HAP-1 (cell line): Measurements from ENCODE around the gene B9D1.

ENCODE experiments used
- DNase-seq, 2 experiments: peaks; one replicate each; pipeline ENCODE4 v3.0.0-alpha.2; 2016 to 2020; ENCODE audit warnings: low spot score in 2 of 2
- H3K27me3 ChIP-seq: fragments of 250-450 bp; sonication (Bioruptor Pico); 2 replicates; pipeline ENCODE4 v1.5.1; 2020; ENCODE audit warnings: low read depth, mild to moderate bottlenecking, moderate library complexity
- H3K36me3 ChIP-seq: fragments of 250-450 bp; sonication (Bioruptor Pico); replicated peaks from 2 replicates; pipeline ENCODE4 v1.5.1; 2020; ENCODE audit warnings: mild to moderate bottlenecking
- H3K4me1 ChIP-seq: fragments of 250-450 bp; sonication (Bioruptor Pico); 2 replicates; pipeline ENCODE4 v1.5.1; 2020; ENCODE audit warnings: mild to moderate bottlenecking
- H3K4me3 ChIP-seq: fragments of 250-450 bp; sonication (Bioruptor Pico); 2 replicates; pipeline ENCODE4 v1.5.1; 2020; ENCODE audit warnings: mild to moderate bottlenecking, moderate library complexity
- H3K9me3 ChIP-seq: fragments of 250-450 bp; sonication (Bioruptor Pico); 2 replicates; pipeline ENCODE4 v1.5.1; 2020; ENCODE audit warnings: mild to moderate bottlenecking, moderate library complexity
- in situ Hi-C: fragments of 300-500 bp; cut with MboI; formaldehyde crosslinking; loops from 3 replicates; pipeline ENCODE4 v1.14.3; 2020; ENCODE audit warnings: low sequenced_read_pairs, inconsistent platforms, mixed read lengths

B9D1 gene

DNA sequence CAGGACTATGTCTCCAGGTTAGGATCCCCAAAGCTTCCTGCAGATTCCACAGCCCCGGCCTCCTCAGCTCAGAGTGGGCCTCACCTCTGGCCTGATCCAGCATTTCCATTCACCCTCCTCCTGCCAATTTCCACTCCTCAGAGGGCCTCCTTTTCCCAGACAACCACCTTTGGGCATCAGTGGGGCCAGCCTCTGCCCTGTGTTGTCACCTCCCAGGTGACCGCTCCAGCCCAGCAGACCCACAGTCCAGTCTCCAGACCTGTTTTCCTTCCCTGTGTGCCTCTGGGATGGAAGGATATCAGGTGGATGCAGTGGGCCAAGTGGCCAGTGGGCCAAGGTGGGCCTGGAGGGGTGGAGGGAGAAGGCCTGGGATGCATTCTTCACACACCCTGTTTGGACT lies 32.7 kb downstream of the B9D1 start:
- Histone ChIP-seq H3K4me1 (no peaks in the 10 kb centered on the region), H3K9me3 (0 out of 2 replicates have a peak, but pooled peaks cover 2% of the 10 kb centered on the region), H3K27me3 (no peaks in the 10 kb centered on the region), H3K4me3 (no peak overlapping the region), H3K36me3 (peaks cover 7% of the 10 kb centered on the region; the same call in 1 of the 2 replicates)
- in situ Hi-C loops = no loop called here
- DNase-seq = no peak

DNA sequence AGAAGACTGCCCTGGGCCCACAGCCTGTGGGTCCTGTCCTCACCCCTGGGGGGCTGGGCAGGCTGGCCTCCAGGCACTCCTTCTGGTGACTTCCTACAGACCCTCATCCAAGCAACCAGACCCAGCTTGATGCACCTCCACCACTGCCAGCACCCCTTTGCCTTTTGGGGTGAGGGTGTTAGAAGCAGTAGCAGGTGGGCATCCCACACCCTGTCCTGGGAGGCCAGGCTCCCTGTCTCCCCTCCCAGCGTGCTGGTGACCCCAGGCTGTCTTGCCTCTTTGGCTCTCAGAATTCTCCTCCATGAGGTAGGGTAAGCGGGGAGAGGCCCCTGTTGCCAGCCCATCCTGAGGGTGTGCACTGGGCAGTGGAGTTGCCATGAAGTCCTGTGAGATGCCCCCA lies 33.4 kb downstream of the B9D1 start:
- DNase-seq = no peak
- in situ Hi-C loops = no loop called here
- Histone ChIP-seq H3K9me3 (0 out of 2 replicates have a peak, but pooled peaks cover 2% of the 10 kb centered on the region), H3K36me3 (peaks cover 7% of the 10 kb centered on the region; the same call in 1 of the 2 replicates), H3K27me3 (no peaks in the 10 kb centered on the region), H3K4me1 (no peaks in the 10 kb centered on the region), H3K4me3 (no peak overlapping the region)

DNA sequence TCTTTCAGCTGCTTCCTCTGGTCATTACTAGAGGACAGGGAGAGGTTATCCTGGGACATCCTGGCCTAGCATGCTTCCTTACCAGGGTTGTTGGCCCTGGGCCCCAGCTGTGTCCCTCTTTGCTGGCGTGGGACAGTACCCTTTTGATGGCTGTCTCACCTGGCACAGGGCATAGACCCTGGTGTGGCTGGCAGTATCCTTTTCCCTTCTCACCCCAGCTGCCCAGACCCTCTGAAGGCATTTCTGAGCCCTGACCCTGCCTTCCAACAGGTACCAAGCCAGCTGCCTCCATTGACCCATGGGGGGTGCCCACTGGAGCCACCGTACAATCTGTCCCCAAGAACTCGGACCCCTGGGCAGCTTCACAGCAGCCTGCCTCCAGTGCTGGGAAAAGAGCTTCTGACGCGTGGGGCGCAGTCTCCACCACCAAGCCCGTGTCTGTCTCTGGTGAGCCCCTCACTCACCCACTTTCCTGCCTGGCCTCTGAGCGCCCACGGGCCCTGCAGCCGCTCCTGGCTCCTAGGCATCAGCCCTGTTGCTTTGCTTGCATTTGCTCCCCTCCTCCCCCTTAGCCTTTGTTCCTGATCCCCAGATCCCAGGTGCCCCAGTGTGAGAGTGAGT lies 34.0 kb downstream of the B9D1 start:
- no peak overlapping the region for H3K4me3 ChIP-seq
- DNase-seq = no peak
- 0 out of 2 replicates have a peak, but pooled peaks cover 2% of the 10 kb centered on the region for H3K9me3 ChIP-seq
- H3K36me3 ChIP-seq = peaks cover 11% of the 10 kb centered on the region
- H3K4me1 ChIP-seq = no peaks in the 10 kb centered on the region
- H3K27me3 ChIP-seq = no peaks in the 10 kb centered on the region
- in situ Hi-C loops = no loop called here

DNA sequence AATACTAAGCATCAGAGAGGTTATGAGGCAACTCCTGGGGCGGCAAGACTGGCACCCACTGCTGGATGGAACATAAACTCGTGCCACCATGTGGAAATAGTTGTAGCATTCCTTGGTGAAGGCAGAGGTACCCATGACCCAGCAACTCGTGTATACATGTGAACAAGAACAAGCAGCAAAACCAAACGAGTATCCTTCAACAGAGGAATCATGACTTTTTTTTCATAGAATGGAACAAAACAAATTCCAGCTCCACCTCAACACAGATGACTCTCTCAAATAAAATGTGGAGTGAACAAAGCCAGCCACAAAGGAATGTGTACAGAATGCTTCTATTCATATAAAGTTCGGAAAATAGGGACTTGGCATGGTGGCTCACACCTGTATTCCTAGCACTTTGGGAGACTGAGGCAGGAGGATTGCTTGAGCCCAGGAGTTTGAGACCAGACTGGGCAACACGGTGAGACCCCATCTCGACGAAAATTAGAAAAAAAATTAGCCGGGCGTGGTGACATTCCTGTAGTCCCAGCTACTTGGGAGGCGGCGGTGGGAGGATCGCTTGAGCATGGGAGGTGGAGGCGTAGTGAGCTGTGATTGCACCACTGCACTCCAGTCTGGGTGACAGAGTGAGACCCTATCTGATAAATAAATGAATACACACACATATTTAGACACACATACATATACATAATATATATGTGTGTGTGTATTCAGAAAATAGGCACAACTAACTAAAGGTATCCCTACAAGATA lies 35.3 kb downstream of the B9D1 start:
- Histone ChIP-seq H3K27me3 (no peaks in the 10 kb centered on the region), H3K36me3 (peaks cover 16% of the 10 kb centered on the region), H3K9me3 (0 out of 2 replicates have a peak, but pooled peaks cover 2% of the 10 kb centered on the region), H3K4me1 (no peaks in the 10 kb centered on the region), H3K4me3 (no peak overlapping the region)
- no peak for DNase-seq
- in situ Hi-C loops = no loop called here

- no peak for DNase-seq
- H3K9me3 ChIP-seq = 0 out of 2 replicates have a peak, but pooled peaks cover 2% of the 10 kb centered on the region
- in situ Hi-C loops = no loop called here
- no peak overlapping the region for H3K4me3 ChIP-seq
- peaks cover 13% of the 10 kb centered on the region for H3K36me3 ChIP-seq
- no peaks in the 10 kb centered on the region for H3K4me1 ChIP-seq
- no peaks in the 10 kb centered on the region for H3K27me3 ChIP-seq
These were observed 37.0 kb downstream of the B9D1 start for GRCh38 chr17:19325542-19325941.

- peaks cover 13% of the 10 kb centered on the region for H3K36me3 ChIP-seq
- H3K9me3 ChIP-seq = 0 out of 2 replicates have a peak, but pooled peaks cover 2% of the 10 kb centered on the region
- in situ Hi-C loops = no loop called here
- no peak overlapping the region for H3K4me3 ChIP-seq
- no peaks in the 10 kb centered on the region for H3K27me3 ChIP-seq
- H3K4me1 ChIP-seq = no peaks in the 10 kb centered on the region
- no peak for DNase-seq
These were observed 39.7 kb downstream of the B9D1 start for GRCh38 chr17:19322861-19323260.

DNA sequence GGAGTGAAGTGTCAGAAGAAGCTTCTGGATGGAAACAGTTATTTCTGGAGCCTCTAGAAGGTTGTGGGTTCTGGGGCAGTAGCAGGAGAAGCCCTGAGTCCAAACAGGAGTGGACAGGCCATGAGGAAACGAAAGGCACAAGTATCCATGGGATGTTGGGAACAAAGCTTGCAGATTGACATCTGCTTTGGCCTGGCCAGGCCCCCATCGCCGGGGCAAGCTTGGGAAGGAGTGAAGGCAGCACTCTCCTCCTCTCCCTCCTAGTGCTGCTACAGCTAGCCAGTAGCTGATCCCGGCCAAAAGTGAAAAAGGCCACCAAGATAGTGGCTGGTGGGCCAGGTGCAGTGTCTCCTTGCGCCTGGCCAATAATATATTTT lies 40.4 kb downstream of the B9D1 start:
- Histone ChIP-seq H3K27me3 (no peaks in the 10 kb centered on the region), H3K9me3 (0 out of 2 replicates have a peak, but pooled peaks cover 2% of the 10 kb centered on the region), H3K36me3 (peaks cover 13% of the 10 kb centered on the region), H3K4me3 (no peak overlapping the region), H3K4me1 (peaks cover 3% of the 10 kb centered on the region; the same call in 1 of the 2 replicates)
- DNase-seq = no peak
- in situ Hi-C loops = no loop called here

GRCh38 chr17:19321481-19322128 lies 40.9 kb downstream of the B9D1 start:
- in situ Hi-C loops = no loop called here
- Histone ChIP-seq H3K9me3 (0 out of 2 replicates have a peak, but pooled peaks cover 2% of the 10 kb centered on the region), H3K27me3 (no peaks in the 10 kb centered on the region), H3K4me3 (no peak overlapping the region), H3K36me3 (peaks cover 16% of the 10 kb centered on the region), H3K4me1 (peaks cover 8% of the 10 kb centered on the region)
- no peak for DNase-seq

- Histone ChIP-seq H3K4me1 (peaks cover 9% of the 10 kb centered on the region), H3K27me3 (no peaks in the 10 kb centered on the region), H3K36me3 (peaks cover 16% of the 10 kb centered on the region), H3K4me3 (no peak overlapping the region), H3K9me3 (0 out of 2 replicates have a peak, but pooled peaks cover 2% of the 10 kb centered on the region)
- in situ Hi-C loops = no loop called here
- DNase-seq = no peak
These were observed 41.6 kb downstream of the B9D1 start for GRCh38 chr17:19320876-19321275.

DNA sequence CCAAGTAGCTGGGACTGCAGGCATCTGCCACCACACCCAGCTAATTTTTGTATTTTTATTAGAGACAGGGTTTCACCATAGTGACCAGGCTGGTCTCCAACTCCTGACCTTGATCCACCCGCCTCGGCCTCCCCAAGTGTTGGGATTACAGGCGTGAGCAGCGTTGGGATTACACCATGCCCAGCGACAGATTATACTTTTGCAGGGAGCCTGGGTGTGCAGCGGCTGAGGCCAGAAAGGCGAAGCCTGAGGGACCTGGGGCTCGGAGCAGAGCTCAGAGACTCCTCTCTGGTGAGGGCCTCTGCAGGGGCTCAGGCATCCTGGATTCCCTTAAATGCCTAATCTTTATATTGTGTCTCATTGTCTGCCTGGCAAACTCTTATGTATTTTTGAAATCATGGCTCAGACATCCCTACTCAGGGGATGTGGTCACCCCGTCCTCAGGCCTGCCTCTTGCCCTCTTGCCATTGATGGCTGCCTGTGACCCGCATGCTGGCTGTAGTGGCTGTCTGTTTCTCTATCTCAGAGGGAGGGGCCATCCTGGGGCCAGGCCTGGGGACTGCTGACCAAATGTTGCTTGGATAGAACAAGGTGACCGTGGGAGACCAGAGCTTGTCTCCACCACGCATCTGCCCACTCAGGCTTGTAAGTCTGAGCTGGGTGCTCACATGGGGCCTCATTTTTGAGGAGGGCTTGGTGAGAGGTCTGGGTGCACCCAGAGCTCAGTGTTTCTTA lies 42.6 kb downstream of the B9D1 start:
- no peak overlapping the region for H3K4me3 ChIP-seq
- H3K36me3 ChIP-seq = peaks cover 13% of the 10 kb centered on the region
- H3K27me3 ChIP-seq = no peaks in the 10 kb centered on the region
- no peak for DNase-seq
- in situ Hi-C loops = no loop called here
- 0 out of 2 replicates have a peak, but pooled peaks cover under 1% of the 10 kb centered on the region for H3K9me3 ChIP-seq
- H3K4me1 ChIP-seq = peaks cover 9% of the 10 kb centered on the region

- H3K36me3 ChIP-seq = peaks cover 9% of the 10 kb centered on the region
- in situ Hi-C loops = no loop called here
- no peak for DNase-seq
- H3K4me1 ChIP-seq = peaks cover 9% of the 10 kb centered on the region
- no peaks in the 10 kb centered on the region for H3K27me3 ChIP-seq
- H3K9me3 ChIP-seq = no peaks in the 10 kb centered on the region
- H3K4me3 ChIP-seq = no peak overlapping the region
These were observed 43.9 kb downstream of the B9D1 start for GRCh38 chr17:19318611-19319010.

DNA sequence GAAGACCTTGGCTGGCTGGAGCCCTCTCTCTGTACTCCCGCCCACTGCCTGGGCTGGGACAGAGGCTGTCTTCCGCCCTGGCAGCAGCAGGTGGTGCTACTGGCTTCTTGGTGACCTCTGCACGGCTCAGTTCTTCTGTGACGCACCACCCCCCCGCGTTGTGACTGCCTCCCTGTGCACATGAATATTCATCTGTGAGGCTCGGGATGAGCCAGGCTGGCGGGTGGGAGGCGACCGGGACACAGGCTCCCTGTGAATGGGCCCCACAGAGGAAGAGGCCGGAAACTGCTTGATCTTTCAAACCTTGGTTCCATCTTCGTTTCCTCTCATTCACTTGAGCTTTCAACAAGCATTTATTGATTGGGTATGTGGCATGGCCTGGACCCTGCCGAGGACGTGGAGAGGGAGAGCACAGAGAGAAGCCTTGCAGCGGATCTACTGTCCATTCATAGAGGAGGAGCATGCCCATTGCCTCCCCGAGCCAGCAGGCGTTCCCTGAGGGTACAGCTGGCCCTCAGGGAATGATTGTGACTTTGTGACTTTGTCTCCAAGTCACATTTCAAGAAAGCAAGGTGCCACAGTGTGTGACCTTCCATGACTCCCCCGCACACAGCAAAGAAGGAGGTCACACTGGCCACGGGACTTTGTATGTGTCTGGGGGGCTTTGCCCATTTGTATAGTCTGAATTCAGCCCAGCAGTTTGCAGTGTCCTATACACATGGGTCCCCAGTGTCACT lies 45.0 kb downstream of the B9D1 start:
- Histone ChIP-seq H3K9me3 (no peaks in the 10 kb centered on the region), H3K4me1 (peaks cover 9% of the 10 kb centered on the region), H3K4me3 (no peak overlapping the region), H3K36me3 (peaks cover 15% of the 10 kb centered on the region), H3K27me3 (no peaks in the 10 kb centered on the region)
- in situ Hi-C loops = no loop called here
- DNase-seq = peak; percentile 56 to 87
